ENCODE data around the gene HSD3B1. TPM values are rescaled to one million over a fixed set of nuclear protein-coding genes. Genes with fewer than 3 reads are reported as not detected.

Gene HSD3B1
- total RNA-seq, 1 experiment from 2014 or later: not detected

DNA sequence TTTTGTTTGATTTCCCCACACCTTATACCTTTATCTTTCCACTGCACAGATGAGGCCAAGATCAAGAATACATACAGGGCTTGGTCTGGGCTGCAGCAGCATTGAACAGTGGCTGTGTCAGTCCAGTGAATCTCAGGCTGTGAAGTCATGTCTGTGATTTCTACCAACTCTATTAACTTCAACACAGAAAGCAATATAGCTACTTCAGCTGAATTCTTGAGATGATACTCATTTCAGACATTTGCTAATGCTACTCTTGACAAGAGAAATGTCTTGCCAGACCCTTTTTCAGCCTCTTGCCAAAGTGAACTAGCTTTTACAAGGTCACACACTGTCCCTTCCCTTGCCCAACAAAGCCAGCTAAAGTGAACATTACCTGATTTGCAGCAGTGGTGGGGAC is 25.1 kb upstream of the HSD3B1 start:
- no peak for TF ChIP-seq POLR2AphosphoS5 (IDR thresholded peaks at IDR 0.05; ENCODE audit: low read depth, low read length)
- no peak for TF ChIP-seq SIN3A (IDR thresholded peaks at IDR 0.05; ENCODE audit: borderline replicate concordance, insufficient read depth, low read depth, low read length)
- no peak for TF ChIP-seq TCF7L2 (IDR thresholded peaks at IDR 0.05; ENCODE audit: low read depth, low read length)
- TF ChIP-seq, protein P1, sequence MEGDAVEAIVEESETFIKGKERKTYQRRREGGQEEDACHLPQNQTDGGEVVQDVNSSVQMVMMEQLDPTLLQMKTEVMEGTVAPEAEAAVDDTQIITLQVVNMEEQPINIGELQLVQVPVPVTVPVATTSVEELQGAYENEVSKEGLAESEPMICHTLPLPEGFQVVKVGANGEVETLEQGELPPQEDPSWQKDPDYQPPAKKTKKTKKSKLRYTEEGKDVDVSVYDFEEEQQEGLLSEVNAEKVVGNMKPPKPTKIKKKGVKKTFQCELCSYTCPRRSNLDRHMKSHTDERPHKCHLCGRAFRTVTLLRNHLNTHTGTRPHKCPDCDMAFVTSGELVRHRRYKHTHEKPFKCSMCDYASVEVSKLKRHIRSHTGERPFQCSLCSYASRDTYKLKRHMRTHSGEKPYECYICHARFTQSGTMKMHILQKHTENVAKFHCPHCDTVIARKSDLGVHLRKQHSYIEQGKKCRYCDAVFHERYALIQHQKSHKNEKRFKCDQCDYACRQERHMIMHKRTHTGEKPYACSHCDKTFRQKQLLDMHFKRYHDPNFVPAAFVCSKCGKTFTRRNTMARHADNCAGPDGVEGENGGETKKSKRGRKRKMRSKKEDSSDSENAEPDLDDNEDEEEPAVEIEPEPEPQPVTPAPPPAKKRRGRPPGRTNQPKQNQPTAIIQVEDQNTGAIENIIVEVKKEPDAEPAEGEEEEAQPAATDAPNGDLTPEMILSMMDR (IDR thresholded peaks at IDR 0.05): no peak
- TF ChIP-seq, protein P2, sequence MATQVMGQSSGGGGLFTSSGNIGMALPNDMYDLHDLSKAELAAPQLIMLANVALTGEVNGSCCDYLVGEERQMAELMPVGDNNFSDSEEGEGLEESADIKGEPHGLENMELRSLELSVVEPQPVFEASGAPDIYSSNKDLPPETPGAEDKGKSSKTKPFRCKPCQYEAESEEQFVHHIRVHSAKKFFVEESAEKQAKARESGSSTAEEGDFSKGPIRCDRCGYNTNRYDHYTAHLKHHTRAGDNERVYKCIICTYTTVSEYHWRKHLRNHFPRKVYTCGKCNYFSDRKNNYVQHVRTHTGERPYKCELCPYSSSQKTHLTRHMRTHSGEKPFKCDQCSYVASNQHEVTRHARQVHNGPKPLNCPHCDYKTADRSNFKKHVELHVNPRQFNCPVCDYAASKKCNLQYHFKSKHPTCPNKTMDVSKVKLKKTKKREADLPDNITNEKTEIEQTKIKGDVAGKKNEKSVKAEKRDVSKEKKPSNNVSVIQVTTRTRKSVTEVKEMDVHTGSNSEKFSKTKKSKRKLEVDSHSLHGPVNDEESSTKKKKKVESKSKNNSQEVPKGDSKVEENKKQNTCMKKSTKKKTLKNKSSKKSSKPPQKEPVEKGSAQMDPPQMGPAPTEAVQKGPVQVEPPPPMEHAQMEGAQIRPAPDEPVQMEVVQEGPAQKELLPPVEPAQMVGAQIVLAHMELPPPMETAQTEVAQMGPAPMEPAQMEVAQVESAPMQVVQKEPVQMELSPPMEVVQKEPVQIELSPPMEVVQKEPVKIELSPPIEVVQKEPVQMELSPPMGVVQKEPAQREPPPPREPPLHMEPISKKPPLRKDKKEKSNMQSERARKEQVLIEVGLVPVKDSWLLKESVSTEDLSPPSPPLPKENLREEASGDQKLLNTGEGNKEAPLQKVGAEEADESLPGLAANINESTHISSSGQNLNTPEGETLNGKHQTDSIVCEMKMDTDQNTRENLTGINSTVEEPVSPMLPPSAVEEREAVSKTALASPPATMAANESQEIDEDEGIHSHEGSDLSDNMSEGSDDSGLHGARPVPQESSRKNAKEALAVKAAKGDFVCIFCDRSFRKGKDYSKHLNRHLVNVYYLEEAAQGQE (IDR thresholded peaks at IDR 0.05; ENCODE audit: insufficient read depth in 1 of 2, low read depth in 2 of 2, low read length in 1 of 2): no peak

DNA sequence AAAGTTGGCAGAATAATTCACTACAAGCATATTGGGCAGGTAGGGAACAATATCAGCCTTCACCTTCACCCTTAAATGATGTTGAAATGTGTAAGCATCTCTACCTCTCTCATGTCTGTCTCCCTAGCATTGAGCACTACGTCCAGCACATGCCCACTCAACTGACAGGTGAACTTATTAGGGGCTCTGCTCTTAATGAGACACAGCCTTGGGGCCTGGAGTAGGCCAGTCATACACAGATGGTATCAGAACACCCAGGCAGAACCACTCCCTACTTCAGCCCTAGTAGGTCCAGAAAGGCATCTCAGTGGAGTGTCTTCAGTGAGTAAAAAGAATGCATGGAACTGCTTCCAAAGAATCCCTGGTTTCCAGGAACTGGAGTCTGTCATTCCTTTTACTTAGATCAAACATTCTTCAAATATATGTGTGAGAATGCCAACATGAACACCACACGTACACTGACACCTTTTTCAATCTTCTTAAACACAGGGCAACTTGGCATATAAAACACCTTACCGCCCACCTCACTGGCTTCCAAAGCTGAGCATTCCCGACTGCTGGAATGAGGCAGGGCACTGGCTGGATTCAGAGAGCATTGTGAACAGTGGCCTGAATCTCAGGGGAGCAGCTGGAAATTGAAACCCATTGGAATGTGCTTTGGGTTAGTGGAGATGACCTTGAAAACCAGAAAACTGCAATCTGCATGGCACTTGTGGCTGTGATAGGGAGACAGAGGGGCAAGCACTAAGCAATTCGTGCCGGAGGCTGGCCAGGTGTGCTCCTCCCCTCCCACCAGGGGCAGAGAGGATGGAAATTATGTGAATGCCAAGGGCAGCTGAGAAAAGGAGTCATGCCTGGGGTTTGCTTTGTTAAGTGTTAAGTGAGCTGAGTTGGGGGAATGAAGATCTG is 24.2 kb upstream of the HSD3B1 start:
- Histone ChIP-seq H3K4me1 (ENCODE audit: control insufficient read depth, insufficient read depth, low read length) (no peaks in the 10 kb centered on the region), H3K36me3 (ENCODE audit: control insufficient read depth, insufficient read depth, low read length) (no peaks in the 10 kb centered on the region), H3K27me3 (ENCODE audit: control insufficient read depth, insufficient read depth, low read length) (no peaks in the 10 kb centered on the region; the same call in 1 of the 2 replicates), H3K9me3 (ENCODE audit: control insufficient read depth, insufficient read depth, low read depth, low read length) (no peaks in the 10 kb centered on the region), H3K27ac (ENCODE audit: low read length) (no peak overlapping the region), H3K4me3 (ENCODE audit: low read depth in 2 of 2, low read length in 2 of 2) (no peak overlapping the region)
- ATAC-seq: no peak
- TF ChIP-seq, protein P2 (IDR thresholded peaks at IDR 0.05; ENCODE audit: insufficient read depth in 1 of 2, low read depth in 2 of 2, low read length in 1 of 2): no peak
- TF ChIP-seq TCF7L2 (IDR thresholded peaks at IDR 0.05; ENCODE audit: low read depth, low read length) (no peak), POLR2AphosphoS5 (IDR thresholded peaks at IDR 0.05; ENCODE audit: low read depth, low read length) (no peak), SIN3A (IDR thresholded peaks at IDR 0.05; ENCODE audit: borderline replicate concordance, insufficient read depth, low read depth, low read length) (no peak)
- TF ChIP-seq, protein P1 (IDR thresholded peaks at IDR 0.05): no peak
- CTCF ChIA-PET: no interaction called here
- in situ Hi-C loops (cut with HindIII; ENCODE audit: low pct_unique_long_range_greater_than_20kb, low sequenced_read_pairs): no loop called here
- POLR2A ChIA-PET: no interaction called here
- BruUV-seq (replicated peaks): no TSS peak
- DNase-seq (ENCODE audit: low read depth, low spot score): no peak
- intact Hi-C loops (cut with micrococcal nuclease; ENCODE audit: unreplicated experiment): no loop called here

More for the DNA sequence above, 25.1 kb upstream of the HSD3B1 start:
- no TSS peak for BruUV-seq (replicated peaks)
- Histone ChIP-seq H3K27ac (ENCODE audit: low read length) (no peak overlapping the region), H3K9me3 (ENCODE audit: control insufficient read depth, insufficient read depth, low read depth, low read length) (no peaks in the 10 kb centered on the region), H3K4me3 (ENCODE audit: low read depth in 2 of 2, low read length in 2 of 2) (no peak overlapping the region), H3K27me3 (ENCODE audit: control insufficient read depth, insufficient read depth, low read length) (no peaks in the 10 kb centered on the region; the same call in 1 of the 2 replicates), H3K36me3 (ENCODE audit: control insufficient read depth, insufficient read depth, low read length) (no peaks in the 10 kb centered on the region), H3K4me1 (ENCODE audit: control insufficient read depth, insufficient read depth, low read length) (no peaks in the 10 kb centered on the region)
- intact Hi-C loops (cut with micrococcal nuclease; ENCODE audit: unreplicated experiment) (no loop called here), in situ Hi-C loops (cut with HindIII; ENCODE audit: low pct_unique_long_range_greater_than_20kb, low sequenced_read_pairs) (no loop called here)
- ATAC-seq (no peak), DNase-seq (ENCODE audit: low read depth, low spot score) (no peak)
- ChIA-PET CTCF (no interaction called here), POLR2A (no interaction called here)
